ENCODE results near the gene RPL13. TPM values are rescaled to one million over a fixed set of nuclear protein-coding genes. Genes with fewer than 3 reads are reported as not detected.
A peak's percentile ranks its signal among the peaks of the same experiment; 100 is the strongest.

The RPL13 gene
- total and polyA plus RNA-seq, 9 of the 15 experiments (the other 6 are each of a cell fraction or from before 2014, with no cell fraction given), result 227 to 6,042 (median 1,633) TPM

DNA sequence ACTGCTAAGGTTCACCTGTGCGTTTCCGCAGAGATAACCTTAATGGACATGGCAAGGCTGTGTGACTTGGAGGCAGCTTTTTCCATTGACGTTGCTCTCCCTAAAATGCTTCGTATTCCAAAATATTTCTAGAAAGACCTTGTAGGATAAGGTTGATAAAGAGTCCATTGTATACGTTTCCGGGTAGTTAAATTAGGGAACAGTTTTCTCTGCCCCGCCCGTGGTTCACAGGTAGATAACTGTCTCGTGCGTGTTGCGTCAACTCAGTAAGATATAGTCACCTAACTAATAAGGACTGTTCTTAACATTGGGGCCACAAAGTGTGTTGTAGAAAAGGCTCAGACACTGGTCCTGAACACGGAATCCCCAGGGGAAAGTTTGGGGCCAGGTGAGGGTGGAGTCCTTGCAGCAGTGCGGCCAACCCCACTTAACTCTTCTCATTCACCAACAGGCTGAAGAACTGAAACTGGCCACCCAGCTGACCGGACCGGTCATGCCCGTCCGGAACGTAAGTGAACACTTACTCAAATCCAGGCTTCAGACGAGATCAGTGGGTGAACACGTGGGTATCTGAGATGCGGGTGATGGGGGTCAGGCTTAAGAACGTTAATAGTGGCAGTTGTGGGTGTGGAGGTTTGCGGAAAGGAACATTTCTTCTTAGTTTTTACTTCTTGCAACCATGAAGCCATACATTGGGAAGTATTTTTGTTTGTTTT is 1.6 kb downstream of the RPL13 start (continued):
- TF ChIP-seq, protein P1, sequence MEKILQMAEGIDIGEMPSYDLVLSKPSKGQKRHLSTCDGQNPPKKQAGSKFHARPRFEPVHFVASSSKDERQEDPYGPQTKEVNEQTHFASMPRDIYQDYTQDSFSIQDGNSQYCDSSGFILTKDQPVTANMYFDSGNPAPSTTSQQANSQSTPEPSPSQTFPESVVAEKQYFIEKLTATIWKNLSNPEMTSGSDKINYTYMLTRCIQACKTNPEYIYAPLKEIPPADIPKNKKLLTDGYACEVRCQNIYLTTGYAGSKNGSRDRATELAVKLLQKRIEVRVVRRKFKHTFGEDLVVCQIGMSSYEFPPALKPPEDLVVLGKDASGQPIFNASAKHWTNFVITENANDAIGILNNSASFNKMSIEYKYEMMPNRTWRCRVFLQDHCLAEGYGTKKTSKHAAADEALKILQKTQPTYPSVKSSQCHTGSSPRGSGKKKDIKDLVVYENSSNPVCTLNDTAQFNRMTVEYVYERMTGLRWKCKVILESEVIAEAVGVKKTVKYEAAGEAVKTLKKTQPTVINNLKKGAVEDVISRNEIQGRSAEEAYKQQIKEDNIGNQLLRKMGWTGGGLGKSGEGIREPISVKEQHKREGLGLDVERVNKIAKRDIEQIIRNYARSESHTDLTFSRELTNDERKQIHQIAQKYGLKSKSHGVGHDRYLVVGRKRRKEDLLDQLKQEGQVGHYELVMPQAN (IDR thresholded peaks at IDR 0.05; ENCODE audit: borderline replicate concordance), result peak; percentile 66
- TF ChIP-seq TAF1 (IDR thresholded peaks at IDR 0.05; ENCODE audit: control insufficient read depth, extremely low read depth, insufficient read depth, low read length, severe bottlenecking), result peak; percentile 9
- TF ChIP-seq AFF1 (IDR thresholded peaks at IDR 0.05; ENCODE audit: low read depth in 1 of 2, partially characterized antibody in 2 of 2), result no peak
- TF ChIP-seq ARID4B (CRISPR knock-in tag; IDR thresholded peaks at IDR 0.05), result 0 out of 2 replicates have a peak, but pooled peaks have one; percentile 37
- TF ChIP-seq TGIF2 (CRISPR knock-in tag; IDR thresholded peaks at IDR 0.05), result no peak
- TF ChIP-seq ETV6 (IDR thresholded peaks at IDR 0.05; ENCODE audit: borderline replicate concordance in 1 of 2, low read depth in 2 of 2, low read length in 1 of 2), result no peak
- TF ChIP-seq ETV6 (CRISPR knock-in tag; IDR thresholded peaks at IDR 0.05; ENCODE audit: borderline replicate concordance), result no peak
- TF ChIP-seq WHSC1 (IDR thresholded peaks at IDR 0.05; ENCODE audit: low read length), result no peak
- peak; percentile 66; the same call in 1 of the 2 replicates for TF ChIP-seq ZEB2 (IDR thresholded peaks at IDR 0.05)
- no peak for TF ChIP-seq CSDE1 (IDR thresholded peaks at IDR 0.05)
- no peak for TF ChIP-seq MCM3 (IDR thresholded peaks at IDR 0.05)
- TF ChIP-seq, protein P2, sequence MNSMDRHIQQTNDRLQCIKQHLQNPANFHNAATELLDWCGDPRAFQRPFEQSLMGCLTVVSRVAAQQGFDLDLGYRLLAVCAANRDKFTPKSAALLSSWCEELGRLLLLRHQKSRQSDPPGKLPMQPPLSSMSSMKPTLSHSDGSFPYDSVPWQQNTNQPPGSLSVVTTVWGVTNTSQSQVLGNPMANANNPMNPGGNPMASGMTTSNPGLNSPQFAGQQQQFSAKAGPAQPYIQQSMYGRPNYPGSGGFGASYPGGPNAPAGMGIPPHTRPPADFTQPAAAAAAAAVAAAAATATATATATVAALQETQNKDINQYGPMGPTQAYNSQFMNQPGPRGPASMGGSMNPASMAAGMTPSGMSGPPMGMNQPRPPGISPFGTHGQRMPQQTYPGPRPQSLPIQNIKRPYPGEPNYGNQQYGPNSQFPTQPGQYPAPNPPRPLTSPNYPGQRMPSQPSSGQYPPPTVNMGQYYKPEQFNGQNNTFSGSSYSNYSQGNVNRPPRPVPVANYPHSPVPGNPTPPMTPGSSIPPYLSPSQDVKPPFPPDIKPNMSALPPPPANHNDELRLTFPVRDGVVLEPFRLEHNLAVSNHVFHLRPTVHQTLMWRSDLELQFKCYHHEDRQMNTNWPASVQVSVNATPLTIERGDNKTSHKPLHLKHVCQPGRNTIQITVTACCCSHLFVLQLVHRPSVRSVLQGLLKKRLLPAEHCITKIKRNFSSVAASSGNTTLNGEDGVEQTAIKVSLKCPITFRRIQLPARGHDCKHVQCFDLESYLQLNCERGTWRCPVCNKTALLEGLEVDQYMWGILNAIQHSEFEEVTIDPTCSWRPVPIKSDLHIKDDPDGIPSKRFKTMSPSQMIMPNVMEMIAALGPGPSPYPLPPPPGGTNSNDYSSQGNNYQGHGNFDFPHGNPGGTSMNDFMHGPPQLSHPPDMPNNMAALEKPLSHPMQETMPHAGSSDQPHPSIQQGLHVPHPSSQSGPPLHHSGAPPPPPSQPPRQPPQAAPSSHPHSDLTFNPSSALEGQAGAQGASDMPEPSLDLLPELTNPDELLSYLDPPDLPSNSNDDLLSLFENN (IDR thresholded peaks at IDR 0.05; ENCODE audit: low read depth in 2 of 2, low read length in 2 of 2), result no peak
- no peak for TF ChIP-seq ZNF717 (CRISPR knock-in tag; IDR thresholded peaks at IDR 0.05)
